ENCODE data around the gene PYGB.
A peak's percentile ranks its signal among the peaks of the same experiment; 100 is the strongest.

The PYGB gene

DNA sequence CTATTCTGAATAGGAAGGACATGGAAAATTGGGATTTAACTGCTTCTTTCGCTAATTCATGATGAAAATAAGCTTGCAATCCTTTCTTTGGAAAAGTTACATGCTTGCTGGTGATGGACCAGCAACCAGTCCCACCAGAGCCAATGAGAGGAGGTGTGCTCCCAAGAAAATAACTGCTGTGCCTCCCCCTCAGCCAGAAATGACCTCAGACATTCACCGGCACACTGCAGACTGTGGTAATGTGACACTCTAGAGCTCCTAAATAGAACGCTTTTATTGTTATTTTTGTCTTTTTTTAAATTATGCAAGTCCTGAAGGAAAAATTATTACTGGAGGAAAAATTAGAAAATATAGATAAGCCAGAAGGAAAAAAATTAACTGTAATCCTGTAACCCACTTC is 2.6 kb downstream of the PYGB start:
- TF ChIP-seq, protein P1, sequence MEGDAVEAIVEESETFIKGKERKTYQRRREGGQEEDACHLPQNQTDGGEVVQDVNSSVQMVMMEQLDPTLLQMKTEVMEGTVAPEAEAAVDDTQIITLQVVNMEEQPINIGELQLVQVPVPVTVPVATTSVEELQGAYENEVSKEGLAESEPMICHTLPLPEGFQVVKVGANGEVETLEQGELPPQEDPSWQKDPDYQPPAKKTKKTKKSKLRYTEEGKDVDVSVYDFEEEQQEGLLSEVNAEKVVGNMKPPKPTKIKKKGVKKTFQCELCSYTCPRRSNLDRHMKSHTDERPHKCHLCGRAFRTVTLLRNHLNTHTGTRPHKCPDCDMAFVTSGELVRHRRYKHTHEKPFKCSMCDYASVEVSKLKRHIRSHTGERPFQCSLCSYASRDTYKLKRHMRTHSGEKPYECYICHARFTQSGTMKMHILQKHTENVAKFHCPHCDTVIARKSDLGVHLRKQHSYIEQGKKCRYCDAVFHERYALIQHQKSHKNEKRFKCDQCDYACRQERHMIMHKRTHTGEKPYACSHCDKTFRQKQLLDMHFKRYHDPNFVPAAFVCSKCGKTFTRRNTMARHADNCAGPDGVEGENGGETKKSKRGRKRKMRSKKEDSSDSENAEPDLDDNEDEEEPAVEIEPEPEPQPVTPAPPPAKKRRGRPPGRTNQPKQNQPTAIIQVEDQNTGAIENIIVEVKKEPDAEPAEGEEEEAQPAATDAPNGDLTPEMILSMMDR (IDR thresholded peaks at IDR 0.05; ENCODE audit: low read depth, low read length), result no peak
- in situ Hi-C loops (cut with HindIII; ENCODE audit: low sequenced_read_pairs), result no loop called here
- H3K4me3 ChIP-seq (ENCODE audit: low read depth, low read length), result peak overlapping the region; percentile 93
- peak; percentile 47 for DNase-seq (ENCODE audit: low read depth, low spot score)

DNA sequence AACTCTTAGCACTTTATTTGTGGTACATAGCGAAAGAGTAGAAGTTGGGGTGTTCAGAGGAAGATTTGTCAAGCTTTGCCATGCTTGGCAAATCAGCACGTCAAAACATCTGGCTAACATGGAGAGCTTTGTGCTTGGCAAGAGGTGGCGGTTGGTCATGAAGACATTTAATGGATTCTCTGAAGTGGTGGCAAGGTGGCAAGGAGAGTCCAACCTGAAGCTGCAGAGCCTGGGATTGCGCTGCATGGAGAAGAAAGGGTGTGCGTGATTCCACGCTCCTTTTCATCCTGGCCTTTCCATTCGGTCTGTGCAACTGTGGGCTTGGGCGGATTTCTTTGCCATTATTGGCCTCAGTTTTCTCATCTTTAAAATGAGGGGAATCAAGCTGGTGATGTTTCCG is 3.1 kb downstream of the PYGB start:
- in situ Hi-C loops (cut with HindIII; ENCODE audit: low sequenced_read_pairs), result no loop called here
- TF ChIP-seq, protein P1 (IDR thresholded peaks at IDR 0.05; ENCODE audit: low read depth, low read length), result no peak
- peak overlapping the region; percentile 93 for H3K4me3 ChIP-seq (ENCODE audit: low read depth, low read length)
- no peak for DNase-seq (ENCODE audit: low read depth, low spot score)

DNA sequence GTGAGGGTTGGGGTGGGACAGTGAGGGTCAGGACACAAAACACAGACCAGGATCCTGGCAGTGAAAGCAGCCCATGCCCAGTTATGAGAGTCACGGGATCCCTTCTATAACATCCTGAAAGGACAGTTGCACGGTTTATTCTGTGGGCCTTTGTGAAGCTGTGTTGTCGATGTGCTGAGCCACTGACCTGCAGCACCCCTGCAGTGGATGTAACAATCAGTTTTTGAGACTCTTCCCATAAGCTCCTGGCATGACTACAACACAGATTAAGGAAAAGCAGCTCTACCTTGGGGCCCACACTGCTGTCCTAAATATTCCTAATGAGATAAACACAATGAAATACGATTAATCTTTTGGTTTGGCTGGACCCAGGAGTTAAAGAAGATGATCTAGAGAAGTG is 3.7 kb downstream of the PYGB start:
- DNase-seq (ENCODE audit: low read depth, low spot score), result no peak
- in situ Hi-C loops (cut with HindIII; ENCODE audit: low sequenced_read_pairs), result no loop called here
- TF ChIP-seq, protein P1 (IDR thresholded peaks at IDR 0.05; ENCODE audit: low read depth, low read length), result no peak
- H3K4me3 ChIP-seq (ENCODE audit: low read depth, low read length), result peak overlapping the region; percentile 93

DNA sequence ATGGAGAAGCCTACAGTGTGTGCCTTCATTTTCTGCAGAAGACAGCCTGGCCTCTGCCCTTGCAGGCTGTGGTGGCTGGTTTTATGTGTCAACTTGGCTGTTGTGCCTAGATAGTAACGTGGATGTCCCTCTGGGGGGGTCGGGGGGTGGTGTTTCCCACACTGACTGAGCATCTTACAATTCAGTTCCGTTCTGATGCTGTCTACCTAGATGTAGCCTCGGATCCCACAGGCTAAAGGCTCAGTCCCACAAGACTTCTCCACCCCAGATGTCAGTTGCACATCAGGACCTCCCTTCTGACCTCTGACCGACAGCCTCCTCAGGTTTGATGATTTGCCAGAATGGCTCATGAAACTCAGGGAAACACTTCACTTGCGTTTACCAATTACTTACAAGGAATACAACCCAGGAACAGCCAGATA is 4.4 kb downstream of the PYGB start:
- no peak for DNase-seq (ENCODE audit: low read depth, low spot score)
- H3K4me3 ChIP-seq (ENCODE audit: low read depth, low read length), result peak overlapping the region; percentile 93
- TF ChIP-seq, protein P1 (IDR thresholded peaks at IDR 0.05; ENCODE audit: low read depth, low read length), result no peak
- in situ Hi-C loops (cut with HindIII; ENCODE audit: low sequenced_read_pairs), result no loop called here

DNA sequence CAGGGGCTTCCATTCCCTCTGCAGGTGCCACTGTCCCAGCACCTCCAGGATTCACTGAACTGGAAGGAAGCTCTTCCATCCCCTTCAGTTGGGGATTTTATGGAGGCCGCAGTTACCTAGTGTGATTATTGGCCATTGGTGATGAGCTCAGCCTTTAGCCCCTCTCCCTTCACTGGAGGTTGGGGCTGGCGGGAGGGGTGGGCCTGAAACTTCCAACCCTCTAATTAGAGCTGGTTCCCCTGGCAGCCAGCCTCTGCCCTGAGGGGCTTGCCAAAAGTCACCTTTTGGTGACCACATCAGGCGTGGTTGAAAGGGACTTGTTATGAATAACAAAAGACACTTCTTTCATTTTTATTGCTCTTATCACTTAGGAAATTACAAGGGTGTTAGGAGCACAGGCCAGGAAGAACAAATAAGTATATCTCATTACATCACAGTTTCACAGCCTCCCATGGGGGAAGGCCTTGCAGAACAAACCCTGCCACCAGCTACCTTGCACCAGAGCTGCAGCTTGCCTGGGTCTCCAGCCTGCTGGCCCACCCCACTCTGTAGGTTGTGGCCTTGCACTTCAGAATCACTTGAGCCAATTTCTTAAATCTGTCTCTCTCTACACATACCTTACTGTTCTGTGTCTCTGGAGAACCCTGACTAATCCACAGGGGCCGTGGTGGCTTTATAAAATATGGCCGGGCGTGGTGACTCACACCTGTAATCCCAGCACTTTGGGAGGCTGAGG is 5.0 kb downstream of the PYGB start:
- TF ChIP-seq, protein P1 (IDR thresholded peaks at IDR 0.05; ENCODE audit: low read depth, low read length), result no peak
- no peak overlapping the region for H3K4me3 ChIP-seq (ENCODE audit: low read depth, low read length)
- DNase-seq (ENCODE audit: low read depth, low spot score), result no peak

DNA sequence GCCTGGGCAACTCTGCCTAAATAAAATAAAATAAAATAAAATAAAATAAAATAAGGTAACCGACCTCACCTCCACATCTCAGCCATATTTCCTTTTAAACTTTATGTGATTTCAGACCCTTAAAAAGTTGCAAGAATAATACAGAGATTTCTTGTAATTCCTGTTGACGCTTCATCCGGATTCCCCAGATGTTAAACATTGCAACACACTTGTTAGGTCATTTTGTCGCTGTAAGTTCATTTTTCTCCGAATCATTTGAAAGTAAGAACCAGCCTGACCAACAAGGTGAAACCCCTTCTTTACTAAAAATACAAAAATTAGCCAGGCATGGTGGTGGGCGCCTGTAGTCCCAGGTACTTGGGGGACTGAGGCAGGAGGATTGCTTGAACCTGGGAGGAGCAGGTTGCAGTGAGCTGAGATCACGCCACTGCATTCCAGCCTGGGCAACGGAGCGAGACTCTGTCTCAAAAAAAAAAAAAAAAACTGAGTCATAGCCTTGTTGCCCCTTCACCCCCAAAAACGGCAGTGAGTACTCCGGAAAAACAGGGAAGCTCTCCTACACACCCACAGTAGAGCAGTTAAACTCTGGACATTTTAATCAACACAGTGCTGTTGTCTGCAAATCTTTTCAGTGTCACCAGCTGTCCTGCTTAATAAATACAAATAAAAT is 5.9 kb downstream of the PYGB start:
- TF ChIP-seq, protein P1 (IDR thresholded peaks at IDR 0.05; ENCODE audit: low read depth, low read length), result no peak
- H3K4me3 ChIP-seq (ENCODE audit: low read depth, low read length), result no peak overlapping the region
- no peak for DNase-seq (ENCODE audit: low read depth, low spot score)
- in situ Hi-C loops (cut with HindIII; ENCODE audit: low sequenced_read_pairs), result no loop called here

More for the DNA sequence above, 5.0 kb downstream of the PYGB start:
- in situ Hi-C loops (cut with HindIII; ENCODE audit: low sequenced_read_pairs), result no loop called here

Measured in astrocyte of the spinal cord (primary cell).